GM19025 (cell line): Measurements from ENCODE around the gene ANKRD30A.
"Not testable (repeated sequence)": the region's sequence is repeated elsewhere in the genome, so short reads cannot be mapped to it uniquely, and the experiment has no call there.

Source experiments
- ATAC-seq: cut with Tn5 transposase; IDR thresholded peaks from one replicate; pipeline ENCODE4 v1.9.1; 2021; ENCODE audit warnings: mild to moderate bottlenecking, low read depth, moderate library complexity; ENCODE audit not compliant: unreplicated experiment

The ANKRD30A gene

DNA sequence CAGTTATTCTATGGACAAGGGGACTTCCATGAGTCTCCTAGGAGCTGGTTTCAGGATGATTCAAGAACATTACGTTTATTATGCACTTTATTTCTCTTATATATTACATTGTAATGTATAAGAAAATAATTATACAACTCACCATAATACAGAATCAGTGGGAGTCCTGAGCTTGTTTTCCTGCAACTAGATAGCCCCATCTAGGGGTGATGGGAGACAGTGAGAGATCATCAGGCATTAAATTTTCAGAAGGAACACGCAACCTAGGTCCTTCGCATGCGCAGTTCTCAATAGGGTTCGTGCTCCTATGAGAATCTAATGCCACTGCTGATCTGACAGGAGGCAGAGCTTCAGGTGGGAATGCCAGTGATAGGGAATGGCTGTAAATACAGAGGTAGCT is 137.9 kb downstream of the ANKRD30A start:
- no peak for ATAC-seq

DNA sequence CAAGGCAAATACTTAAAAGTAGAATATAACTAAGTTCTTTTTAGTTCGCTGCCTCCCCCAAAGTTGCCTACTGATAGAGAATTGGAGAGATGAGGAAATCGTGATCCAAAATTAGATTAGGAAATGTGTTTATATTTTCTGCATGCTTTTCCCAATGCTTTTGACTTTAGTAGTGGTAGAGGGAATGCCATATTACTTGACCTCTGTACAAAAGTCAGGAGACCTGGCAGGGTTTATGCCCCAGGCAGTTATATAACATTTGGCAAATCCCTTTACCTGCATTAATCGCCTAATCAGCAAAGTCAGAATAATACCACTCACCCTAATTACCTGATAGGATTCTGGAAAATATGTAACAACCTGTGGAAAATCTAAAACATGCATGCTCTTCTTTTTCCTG is 142.9 kb downstream of the ANKRD30A start:
- ATAC-seq, result no peak

DNA sequence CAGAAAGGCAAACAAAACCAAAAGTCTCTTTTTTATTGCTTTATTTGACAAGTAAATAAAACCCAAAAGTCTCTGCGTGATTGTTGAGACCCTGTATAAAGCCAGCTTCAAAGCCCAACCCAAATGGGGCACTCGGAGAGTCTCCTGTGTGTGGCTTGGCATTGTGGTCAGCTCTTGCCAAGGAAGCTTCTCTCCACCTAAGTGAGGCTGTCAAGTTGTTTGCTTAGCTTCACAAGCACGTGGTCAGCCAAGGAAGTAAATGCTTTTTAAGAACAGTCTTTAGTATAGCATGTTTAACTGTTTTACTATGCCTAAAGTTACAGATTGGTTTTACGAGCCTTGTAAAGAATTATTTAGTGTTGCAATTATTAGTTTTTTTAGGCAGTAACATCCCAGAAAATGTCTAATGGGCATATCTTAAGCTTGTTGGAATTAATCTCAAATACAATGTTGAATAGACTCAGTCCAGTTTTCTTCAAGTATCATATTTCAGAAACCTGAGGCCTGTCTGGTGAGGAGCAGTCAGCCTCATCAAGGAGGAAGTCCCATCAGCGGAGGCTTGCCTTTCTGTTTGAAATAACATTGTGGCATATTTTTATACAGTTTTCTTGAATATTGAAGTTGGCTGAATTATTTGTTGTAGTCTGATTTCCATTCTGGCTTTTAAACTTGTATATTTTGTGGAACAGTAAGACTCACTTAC is 144.3 kb downstream of the ANKRD30A start:
- ATAC-seq, result no peak

DNA sequence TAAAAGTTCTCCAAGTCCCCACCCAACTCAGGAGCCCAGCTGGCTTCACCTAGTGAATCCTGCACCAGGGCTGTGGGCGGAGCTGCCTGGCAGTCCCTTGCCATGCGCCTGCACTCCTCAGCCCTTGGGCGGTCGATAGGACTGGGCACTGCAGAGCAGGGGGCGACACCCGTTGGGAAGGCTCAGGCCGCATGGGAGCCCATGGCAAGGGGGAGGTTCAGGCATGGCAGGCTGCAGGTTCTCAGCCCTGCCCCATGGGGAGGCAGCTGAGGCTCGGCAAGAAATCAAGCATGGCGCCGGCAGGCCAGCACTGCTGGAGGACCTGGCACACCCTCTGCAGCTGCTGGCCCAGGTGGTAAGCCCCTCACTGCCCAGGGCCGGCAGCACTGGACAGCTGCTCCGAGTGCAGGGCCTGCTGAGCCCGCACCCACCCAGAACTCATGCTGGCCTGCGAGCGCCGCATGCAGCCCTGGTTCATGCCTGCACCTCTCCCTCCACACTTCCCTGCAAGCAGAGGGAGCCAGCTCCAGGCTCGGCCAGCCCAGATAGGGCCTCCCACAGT is 149.9 kb downstream of the ANKRD30A start:
- ATAC-seq, result no peak

DNA sequence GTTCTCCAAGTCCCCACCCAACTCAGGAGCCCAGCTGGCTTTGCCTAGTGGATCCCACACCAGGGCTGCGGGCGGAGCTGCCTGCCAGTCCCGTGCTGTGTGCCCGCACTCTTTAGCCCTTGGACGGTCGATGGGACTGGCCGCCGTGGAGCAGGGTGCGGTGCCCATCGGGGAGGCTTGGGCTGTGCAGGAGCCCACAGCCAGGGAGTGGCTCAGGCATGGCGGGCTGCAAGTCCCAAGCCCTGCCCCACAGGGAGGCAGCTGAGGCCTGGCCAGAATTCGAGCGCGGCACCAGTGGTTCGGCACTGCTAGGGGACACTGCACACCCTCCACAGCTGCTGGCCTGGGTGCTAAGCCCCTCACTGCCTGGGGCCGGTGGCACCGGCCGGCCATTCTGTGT is 159.7 kb downstream of the ANKRD30A start:
- ATAC-seq, result no peak

DNA sequence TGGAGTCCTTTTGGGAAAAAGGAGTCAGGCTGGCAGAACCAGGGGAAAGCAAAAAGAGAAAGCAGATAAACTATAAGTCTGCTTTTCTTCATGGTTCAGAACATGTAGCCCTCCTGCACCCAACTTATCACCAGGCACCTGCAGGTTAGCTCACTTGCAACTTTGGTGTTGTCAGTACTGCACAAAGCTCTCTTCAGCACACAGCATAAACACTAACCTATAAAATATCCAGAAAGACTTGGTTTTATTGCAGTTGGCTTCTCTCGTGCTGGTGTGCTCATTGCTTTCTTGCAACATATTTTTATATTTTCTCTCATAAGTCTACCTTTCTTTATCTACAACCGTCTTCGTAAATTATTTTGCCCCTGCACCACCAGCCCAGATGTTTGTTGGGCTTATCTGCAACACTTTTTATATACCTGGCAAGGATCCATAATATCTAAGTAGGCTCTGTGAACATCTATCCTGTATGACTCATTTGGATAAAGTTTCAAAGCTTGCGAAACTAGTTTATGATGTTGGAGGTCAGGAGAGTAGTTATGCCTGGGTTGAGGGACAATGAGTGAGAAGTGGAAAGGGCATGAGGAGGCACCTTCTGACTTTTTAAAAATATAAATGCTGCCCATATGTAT is 164.6 kb downstream of the ANKRD30A start:
- no peak for ATAC-seq

DNA sequence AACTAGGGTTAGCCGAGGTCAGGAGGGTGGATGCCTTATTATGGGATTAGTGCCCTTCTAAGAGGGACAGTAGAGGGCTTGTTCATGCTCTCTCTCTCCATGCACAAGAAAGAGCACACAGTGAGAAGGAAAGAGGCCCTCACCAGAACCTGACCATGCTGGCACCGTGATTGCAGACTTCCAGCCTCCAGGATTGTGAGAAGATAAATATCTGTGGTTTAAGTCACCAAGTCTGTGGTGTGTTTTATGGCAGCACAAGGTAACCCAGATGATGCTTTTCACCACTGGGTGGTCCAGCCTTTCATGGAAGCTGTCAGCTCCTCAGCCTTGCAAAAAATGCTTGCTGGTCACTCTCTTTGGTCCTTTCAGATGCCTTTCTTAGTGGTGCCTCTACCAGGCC is 175.9 kb downstream of the ANKRD30A start:
- ATAC-seq, result no peak

DNA sequence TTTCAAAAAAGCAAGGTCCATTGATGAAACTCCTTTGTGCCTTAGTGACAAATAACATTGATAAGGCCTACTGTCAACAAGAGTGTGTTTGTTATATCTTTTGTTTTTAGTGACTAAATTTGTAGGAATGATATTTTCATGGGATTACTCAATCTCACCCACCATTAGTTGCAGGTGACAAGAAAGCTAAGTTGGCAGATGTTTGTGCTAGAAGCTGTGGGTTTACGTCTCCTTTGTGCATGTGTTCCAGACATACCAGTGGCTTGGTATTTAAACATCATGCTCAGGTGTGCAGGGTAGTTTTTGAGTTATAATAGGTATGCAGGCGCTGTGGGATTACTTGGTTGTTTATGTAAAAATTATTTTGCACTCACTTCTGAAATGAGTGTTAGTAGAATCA is 178.6 kb downstream of the ANKRD30A start:
- no peak for ATAC-seq

DNA sequence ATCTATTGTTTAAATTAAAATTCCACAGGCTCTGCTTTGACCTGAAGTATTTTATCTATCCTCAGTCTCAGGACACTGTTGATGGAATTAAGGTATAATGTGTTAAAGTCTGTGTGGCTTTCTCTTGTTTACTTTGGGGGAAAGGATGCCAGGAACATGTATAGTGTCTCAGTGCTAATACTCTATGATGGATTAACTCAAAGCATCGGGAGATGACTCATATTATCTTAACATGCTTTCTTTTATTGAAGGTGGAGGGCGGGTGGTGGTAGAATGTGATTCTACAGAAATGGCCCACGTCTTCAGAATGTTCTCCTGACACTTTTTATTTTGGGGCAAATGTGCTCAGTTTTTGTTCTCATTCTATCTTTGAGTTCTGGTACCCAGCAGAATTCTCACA is 189.0 kb downstream of the ANKRD30A start:
- ATAC-seq, result no peak

DNA sequence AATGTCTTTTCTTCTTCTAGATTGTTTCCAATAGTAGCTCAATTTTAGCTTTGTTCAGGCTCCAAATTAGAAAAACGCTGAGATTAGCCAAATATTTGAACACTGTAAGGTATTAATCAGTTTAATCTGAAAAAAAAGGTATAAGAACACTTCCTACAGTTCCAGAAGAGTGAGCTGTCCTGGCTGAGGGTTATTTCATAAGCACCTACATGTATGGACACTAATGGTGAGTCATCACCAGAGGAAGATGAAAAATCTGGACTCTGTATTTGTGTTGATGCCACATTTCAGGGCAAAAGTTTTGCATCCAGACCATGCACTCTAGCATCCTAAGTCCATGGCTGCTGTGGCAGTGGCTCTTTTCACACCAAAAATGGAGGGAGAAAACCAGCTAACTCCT is 189.5 kb downstream of the ANKRD30A start:
- no peak for ATAC-seq

DNA sequence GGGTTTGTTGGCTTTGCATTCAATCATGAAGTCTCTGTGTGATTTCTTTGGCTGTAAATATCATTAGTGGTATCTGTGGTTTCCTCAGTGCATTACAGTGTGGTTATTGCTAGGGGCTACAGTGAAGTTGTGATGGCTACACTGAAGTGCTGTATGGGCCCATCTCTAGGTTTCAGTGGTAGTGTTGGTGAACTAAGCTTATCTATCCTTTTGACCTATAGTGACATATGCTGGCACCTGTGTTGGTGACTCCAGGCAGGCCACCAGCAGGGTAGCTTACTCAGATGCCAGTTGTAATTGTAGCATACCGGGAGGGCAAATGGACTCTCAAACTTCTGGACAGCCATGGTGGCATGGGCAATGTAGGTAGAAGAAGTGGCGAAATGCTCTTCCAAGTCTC is 219.0 kb downstream of the ANKRD30A start:
- ATAC-seq, result no peak

DNA sequence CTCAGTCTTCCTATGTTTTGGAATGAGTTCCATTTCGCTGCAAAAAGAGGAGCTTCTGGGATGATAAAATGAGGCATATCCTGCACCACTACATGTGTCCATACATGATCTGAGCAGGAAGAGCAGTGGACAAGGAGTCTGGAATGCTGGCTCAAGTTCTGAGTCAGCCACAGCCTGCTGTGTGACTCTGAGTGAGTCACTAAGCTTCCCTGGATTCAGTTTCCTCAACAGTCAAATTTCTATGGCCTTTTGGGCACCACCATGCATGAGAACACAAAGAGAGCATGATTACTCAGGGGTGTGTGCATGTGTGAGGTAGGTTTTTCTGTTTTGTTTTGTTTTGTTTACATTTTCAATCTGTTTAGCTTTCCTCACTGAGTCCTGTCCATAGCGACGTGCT is 254.6 kb downstream of the ANKRD30A start:
- ATAC-seq, result no peak

DNA sequence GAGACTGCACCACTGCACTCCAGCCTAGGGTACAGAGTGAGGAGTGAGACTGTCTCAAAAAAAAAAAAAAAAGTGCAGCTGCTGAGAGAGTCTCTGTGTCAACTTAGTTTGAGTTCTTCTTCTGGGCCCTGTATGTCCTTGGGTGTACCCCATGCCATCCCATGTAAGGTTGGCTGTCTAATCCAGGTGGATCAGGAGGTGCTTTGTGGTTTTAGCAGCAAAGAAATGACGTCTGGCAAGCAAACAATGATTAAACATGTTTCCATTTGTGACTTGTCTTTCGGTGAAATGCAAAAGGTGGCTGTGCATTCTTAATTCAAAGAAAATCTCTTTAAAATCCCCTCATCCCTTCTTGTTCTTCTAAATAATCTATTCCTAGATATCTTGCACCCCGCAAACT is 255.9 kb downstream of the ANKRD30A start:
- no peak for ATAC-seq

DNA sequence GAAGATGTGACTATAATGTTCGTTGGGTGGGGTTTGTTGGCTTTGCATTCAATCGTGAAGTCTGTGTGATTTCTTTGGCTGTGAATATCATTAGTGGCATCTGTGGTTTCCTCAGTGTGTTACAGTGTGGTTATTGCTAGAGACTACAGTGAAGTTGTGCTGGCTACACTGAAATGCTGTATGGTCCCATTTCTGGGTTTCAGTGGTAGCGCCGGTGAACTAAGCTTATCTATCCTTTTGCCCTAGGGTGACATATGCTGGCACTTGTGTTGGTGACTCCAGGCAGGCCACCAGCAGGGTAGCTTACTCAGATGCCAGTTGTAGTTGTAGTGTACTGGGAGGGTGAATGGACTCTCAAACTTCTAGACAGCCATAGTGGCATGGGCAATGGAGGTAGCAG is 259.5 kb downstream of the ANKRD30A start:
- no peak for ATAC-seq

DNA sequence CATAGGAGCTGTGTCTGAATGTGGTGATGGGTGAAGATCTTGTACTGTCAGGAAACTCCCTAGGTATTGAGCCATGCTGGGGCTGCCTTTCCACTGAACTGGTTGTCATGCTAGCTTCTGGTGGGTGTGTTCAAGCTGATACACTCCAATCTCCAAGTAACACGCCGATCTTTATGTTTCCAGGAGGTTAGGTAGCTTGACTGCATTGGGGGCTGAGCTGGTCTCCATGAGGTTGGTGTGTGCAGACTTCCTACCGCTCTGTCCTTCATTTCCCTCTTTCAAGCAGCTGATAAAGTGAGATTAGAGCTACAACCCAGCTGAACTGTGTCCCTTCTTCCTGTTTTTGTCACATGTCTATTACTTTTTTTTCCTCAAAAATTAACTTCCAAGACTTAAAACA is 265.5 kb downstream of the ANKRD30A start:
- no peak for ATAC-seq

DNA sequence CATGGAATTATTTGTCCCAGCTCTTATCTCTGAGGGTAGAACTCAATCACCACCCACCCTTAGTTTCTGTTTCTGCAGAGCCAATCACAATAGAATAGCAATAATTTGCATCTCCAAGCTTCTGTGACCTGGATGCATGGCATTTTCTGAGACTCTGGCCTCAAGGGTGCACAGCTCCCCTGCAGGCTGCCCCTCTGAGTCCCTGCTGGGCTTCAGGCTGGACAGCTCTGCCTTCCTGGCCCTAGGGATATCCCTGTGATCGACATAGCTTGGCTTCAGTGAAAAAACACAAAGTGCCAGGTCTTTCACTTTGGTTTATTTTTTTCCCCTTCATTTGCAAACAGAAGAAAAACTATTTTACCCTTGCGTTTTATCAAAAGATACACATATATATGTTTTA is 275.4 kb downstream of the ANKRD30A start:
- ATAC-seq, result not testable (repeated sequence)

DNA sequence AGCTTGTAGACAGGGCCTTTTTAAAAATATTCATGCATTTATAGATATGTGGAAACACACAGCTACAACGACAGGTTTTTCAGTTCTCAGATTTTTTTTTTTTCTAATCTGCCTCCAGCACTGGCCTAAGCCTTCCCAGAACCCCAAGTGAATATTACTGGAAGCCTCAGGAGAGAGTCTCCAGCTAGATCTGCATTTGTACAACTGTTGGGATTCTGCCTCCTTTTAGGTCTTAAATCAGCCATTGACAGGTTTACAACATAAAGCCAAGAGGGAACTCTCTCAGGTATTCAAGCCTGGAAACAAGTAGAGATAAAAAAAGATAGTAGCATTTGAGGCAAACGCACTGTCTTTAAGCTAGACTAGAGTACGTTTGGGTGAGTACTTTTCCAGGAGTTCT is 275.8 kb downstream of the ANKRD30A start:
- ATAC-seq, result no peak

DNA sequence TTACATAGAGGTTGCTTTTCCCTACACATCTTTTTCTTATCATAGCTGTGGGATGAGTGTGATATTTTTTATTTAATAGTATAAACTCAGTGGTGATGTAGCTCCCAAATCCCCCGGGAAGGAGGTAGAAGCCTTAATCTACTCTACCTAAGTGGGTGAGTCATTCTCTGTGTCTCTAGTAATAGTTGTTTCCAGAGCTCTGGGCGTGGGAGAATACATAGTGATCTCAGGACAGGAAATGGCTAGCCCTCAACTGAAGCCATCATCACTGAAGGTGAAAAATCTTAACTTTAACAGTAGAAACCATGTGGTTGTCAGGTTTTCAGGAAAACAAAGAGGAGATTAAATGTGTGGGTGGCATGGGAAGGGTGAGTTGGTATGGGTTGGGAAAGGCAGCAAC is 278.4 kb downstream of the ANKRD30A start:
- no peak for ATAC-seq
